Chondrocyte (in vitro differentiated cells): Measurements from ENCODE around the gene PLAC1. TPM values are rescaled to one million over a fixed set of nuclear protein-coding genes. Genes with fewer than 3 reads are reported as not detected.

Experiments
- DNase-seq: peaks from one replicate; pipeline ENCODE4 v3.0.0; 2021; ENCODE audit warnings: mixed read lengths, low spot score
- H3K27ac Mint-ChIP-seq: one replicate; pipeline ENCODE4 v1.8.0; 2021; ENCODE audit warnings: mild to moderate bottlenecking, moderate library complexity, mixed read lengths; ENCODE audit not compliant: unreplicated experiment
- H3K27me3 Mint-ChIP-seq: 2 replicates; pipeline ENCODE4 v1.8.0; 2021; ENCODE audit warnings: low read depth, mixed read lengths
- H3K36me3 Mint-ChIP-seq: 2 replicates; pipeline ENCODE4 v1.8.0; 2021; ENCODE audit warnings: low read depth, mixed read lengths
- H3K4me1 Mint-ChIP-seq: 2 replicates; pipeline ENCODE4 v1.8.0; 2021; ENCODE audit warnings: low read depth, mild to moderate bottlenecking, mixed read lengths
- H3K4me3 Mint-ChIP-seq: one replicate; pipeline ENCODE4 v1.8.0; 2021; ENCODE audit warnings: mild to moderate bottlenecking, moderate library complexity, mixed read lengths; ENCODE audit not compliant: unreplicated experiment
- H3K9me3 Mint-ChIP-seq: 2 replicates; pipeline ENCODE4 v1.8.0; 2021; ENCODE audit warnings: low read depth, mixed read lengths
- total RNA-seq: library from RNA; stranded (reverse); gene quantifications from 3 replicates; pipeline ENCODE4 v1.2.1, GENCODE V29; 2021
- TF ChIP-seq, protein P1 (sequence below): fragments of 200-600 bp; sonication (generic); IDR thresholded peaks from 2 replicates; pipeline ENCODE4 v1.5.0; 2021; ENCODE audit warnings: antibody characterized with exemption, mild to moderate bottlenecking, moderate library complexity

Gene PLAC1
- total RNA-seq, 1 donor from 2014 or later: not detected

DNA sequence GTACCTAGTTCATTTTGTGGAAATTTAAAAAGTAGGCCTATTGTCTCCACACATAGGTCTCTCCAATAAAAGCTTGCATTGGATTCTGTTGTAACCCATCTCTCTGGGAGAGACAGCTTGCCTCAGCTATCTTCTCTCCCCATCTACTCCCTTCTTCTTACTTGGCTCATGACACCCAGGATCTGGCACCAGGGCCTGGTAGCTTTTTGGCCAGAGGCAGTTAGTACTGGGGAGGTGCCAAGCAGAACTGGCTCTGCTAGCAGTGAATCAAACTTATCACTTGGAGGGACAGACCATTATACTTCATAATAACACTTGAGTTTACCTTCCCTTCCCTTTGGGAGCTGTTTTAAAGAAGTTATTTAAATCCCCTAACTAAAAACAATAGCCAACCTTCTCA is 31.8 kb downstream of the PLAC1 start:
- no peaks in the 10 kb centered on the region for H3K36me3 Mint-ChIP-seq
- peaks cover 42% of the 10 kb centered on the region for H3K4me1 Mint-ChIP-seq
- DNase-seq: no peak
- H3K4me3 Mint-ChIP-seq: no peak overlapping the region
- TF ChIP-seq, protein P1, sequence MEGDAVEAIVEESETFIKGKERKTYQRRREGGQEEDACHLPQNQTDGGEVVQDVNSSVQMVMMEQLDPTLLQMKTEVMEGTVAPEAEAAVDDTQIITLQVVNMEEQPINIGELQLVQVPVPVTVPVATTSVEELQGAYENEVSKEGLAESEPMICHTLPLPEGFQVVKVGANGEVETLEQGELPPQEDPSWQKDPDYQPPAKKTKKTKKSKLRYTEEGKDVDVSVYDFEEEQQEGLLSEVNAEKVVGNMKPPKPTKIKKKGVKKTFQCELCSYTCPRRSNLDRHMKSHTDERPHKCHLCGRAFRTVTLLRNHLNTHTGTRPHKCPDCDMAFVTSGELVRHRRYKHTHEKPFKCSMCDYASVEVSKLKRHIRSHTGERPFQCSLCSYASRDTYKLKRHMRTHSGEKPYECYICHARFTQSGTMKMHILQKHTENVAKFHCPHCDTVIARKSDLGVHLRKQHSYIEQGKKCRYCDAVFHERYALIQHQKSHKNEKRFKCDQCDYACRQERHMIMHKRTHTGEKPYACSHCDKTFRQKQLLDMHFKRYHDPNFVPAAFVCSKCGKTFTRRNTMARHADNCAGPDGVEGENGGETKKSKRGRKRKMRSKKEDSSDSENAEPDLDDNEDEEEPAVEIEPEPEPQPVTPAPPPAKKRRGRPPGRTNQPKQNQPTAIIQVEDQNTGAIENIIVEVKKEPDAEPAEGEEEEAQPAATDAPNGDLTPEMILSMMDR: no peak
- no peaks in the 10 kb centered on the region for H3K27me3 Mint-ChIP-seq
- H3K9me3 Mint-ChIP-seq: no peaks in the 10 kb centered on the region
- H3K27ac Mint-ChIP-seq: no peak overlapping the region

GRCh38 chrX:134625315-134625718 is 33.0 kb downstream of the PLAC1 start:
- H3K4me1 Mint-ChIP-seq: peaks cover 42% of the 10 kb centered on the region
- H3K27ac Mint-ChIP-seq: no peak overlapping the region
- H3K9me3 Mint-ChIP-seq: peaks cover 3% of the 10 kb centered on the region
- no peaks in the 10 kb centered on the region for H3K27me3 Mint-ChIP-seq
- DNase-seq: no peak
- TF ChIP-seq, protein P1: no peak
- H3K36me3 Mint-ChIP-seq: no peaks in the 10 kb centered on the region
- no peak overlapping the region for H3K4me3 Mint-ChIP-seq

- Mint-ChIP-seq H3K27ac (no peak overlapping the region), H3K4me3 (no peak overlapping the region), H3K9me3 (peaks cover 3% of the 10 kb centered on the region), H3K27me3 (no peaks in the 10 kb centered on the region), H3K36me3 (no peaks in the 10 kb centered on the region), H3K4me1 (peaks cover 42% of the 10 kb centered on the region)
- DNase-seq: no peak
- TF ChIP-seq, protein P1: no peak
These were observed 34.2 kb downstream of the PLAC1 start for GRCh38 chrX:134624046-134624430.

GRCh38 chrX:134623293-134624045 is 34.8 kb downstream of the PLAC1 start:
- Mint-ChIP-seq H3K36me3 (no peaks in the 10 kb centered on the region), H3K9me3 (peaks cover 3% of the 10 kb centered on the region), H3K4me1 (peaks cover 42% of the 10 kb centered on the region), H3K27ac (peak overlapping the region; percentile 68), H3K4me3 (no peak overlapping the region), H3K27me3 (no peaks in the 10 kb centered on the region)
- TF ChIP-seq, protein P1: no peak
- no peak for DNase-seq

DNA sequence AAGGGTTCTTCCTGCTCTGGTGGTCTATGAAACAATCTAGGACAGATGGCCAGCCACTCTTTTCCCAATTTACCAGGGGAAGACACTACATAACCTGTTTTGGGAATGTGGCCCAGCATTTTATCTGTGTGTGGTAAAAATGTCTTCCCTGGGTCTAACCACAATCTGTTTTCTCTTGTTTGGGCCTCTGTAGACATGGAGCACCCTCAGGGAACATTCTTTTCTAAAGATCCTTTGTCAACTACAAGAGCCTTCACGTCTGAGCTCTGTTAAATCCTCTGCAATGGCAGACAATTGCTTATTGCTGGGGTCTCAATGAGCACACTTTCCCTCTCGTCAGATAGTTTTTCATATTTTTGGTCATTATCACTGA is 35.5 kb downstream of the PLAC1 start:
- H3K4me1 Mint-ChIP-seq: peaks cover 42% of the 10 kb centered on the region
- DNase-seq: no peak

More for the DNA sequence above, 35.5 kb downstream of the PLAC1 start:
- Mint-ChIP-seq H3K27me3 (no peaks in the 10 kb centered on the region), H3K36me3 (no peaks in the 10 kb centered on the region), H3K9me3 (peaks cover 3% of the 10 kb centered on the region), H3K4me3 (no peak overlapping the region), H3K27ac (peak overlapping the region; percentile 89)
- TF ChIP-seq, protein P1: no peak
